ENCODE data around the gene CD38.
A peak's percentile ranks its signal among the peaks of the same experiment; 100 is the strongest.

The CD38 gene

DNA sequence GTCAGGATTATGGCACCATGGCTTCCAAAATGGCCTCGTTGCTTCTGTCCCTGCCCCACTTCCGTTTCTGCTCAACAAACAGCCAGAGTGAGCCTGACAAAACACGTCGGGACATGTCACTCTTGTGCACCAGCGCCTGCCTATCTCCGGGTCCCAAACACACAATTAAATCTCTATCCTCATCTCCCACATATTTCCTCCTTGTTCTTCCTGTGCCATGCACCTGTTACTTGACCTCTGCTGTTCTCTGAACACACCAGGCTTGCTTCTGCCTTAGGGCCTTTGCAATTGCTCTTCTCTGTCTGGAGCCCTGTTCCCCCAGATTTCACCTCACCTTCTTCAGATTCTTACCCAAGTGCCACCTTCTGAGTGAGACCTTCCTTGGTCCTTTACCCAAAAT lies 12.7 kb upstream of the CD38 start:
- DNase-seq: no peak

DNA sequence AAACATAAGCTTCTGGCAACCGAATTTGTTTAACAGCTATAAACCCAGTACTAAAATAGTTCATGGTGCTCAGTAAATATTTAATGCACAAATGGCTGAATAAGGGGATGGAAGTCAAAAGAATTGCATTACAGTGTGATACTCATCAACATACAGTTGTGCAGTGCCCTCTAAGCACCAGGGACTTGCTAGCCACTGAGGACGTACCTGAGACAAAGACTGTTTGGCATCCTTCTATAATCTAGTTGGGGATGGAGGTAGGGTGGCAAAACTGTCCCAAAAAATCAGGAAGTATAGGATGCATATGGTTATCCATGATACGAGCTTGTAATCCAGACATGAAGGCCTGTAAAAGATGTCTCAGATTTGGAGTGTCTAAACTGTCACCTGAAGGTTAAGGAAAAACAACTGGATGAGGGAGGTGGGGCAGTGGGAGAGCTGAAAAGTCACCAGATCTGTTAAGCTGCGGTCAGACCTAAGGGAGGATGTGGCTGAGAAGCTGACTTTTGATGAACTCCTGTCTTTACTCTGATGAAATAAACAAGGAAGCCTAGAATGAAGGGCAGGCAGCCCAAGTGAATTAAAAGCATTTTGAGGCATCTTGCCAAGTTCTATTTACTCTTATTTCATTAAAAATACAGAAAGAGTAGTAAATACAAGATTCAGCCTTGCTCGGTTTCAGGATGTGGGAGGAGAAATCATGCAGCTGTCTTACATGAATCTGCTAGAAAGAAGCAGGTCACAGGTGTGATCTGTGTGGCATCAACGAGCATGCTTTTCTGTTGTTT lies 12.0 kb upstream of the CD38 start:
- peak; percentile 51 for DNase-seq

GRCh38 chr4:15766821-15767220 lies 11.3 kb upstream of the CD38 start:
- no peak for DNase-seq

DNA sequence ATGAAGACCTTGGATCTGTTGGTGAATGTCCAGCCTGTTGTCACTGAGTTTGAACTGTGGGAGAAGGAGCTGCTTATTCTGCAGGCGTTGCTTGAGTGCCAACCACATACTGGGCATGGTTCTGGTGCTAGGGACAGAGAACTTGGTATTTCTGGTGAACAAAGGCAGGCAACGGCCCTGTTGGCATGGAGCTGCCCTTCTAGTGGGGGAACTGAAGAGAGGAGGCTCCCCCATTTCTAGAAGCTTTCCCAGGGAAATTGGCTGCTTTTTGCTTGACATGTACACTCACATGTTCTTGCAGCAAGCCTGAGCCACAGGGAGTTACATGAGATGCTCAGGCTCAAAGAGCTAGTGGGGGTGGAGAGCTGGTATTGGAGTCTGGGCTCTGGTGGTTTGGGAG lies 8.9 kb upstream of the CD38 start:
- no peak for DNase-seq

DNA sequence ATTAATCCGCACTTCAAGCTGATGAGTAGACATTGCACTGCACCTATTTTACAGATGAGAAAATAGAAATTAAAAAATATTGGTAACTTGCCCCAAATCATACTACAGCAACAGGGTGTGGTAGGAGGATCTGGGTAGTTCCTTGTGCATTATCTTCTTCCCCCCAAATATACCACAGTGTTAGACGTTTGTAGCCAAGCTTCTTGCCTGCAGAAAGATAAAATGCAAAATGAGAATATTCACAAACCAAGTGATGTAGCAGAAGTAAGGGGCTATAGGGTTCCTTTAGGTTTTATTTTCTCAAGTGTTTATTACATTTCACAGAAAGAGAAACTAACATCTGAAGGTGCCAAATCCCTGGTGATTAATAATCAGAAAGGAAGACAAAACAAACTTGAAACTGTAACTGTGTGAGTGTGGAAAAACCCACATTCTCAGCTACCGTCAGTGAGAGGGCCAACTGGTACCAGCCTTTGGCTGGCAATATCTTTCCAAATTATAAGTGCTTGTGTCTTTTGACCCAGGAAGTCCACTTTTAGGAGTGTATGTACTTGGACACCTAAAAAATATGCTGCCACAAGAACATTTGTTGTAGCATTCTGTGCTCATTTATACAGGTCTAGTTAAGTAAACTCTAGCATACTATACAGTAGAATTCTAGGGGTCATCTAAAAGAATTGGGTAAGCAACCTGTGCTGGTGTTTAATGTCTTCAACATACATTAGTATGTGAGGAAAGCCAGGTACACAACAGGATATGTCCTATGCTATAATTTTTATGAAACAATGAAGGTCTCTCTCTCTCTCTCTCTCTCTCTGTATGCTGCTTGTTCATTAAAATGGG lies 6.7 kb upstream of the CD38 start:
- DNase-seq: peak; percentile 32

- no peak for DNase-seq
Observed at GRCh38 chr4:15774020-15774420, 4.1 kb upstream of the CD38 start.

- no peak for DNase-seq
Observed at GRCh38 chr4:15776871-15777648, 1.1 kb upstream of the CD38 start.

DNA sequence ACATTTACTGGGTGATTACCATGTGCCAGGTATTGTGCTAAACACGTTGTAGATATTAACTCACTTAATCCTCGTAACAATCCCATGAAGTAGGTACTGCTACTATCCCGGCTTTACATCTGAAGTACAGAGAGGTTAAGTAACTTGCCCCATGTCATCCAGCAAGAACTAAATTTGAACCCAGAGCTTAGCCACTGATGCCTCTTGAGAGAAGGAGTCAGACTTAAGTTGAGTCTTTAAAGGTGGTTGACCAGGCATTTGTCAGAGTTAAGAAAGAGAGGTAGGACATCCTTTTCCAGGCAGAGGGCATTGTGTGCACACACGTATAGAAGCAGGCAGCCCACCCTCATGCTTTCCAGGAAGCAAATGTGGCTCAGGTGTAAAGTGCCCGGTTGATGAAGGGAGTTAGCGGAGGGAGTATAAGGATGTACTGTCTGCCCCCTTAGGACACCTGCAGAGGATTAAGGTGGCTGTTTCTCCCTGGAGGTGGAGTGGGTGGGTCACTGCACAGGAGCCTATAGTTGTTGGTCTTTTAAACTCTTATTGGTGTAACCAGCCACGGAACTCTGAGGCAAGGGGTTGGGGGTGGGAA lies 335 bp upstream of the CD38 start:
- no peak for DNase-seq

- peak; percentile 16 for DNase-seq
Observed at GRCh38 chr4:15779306-15779705, 1.2 kb downstream of the CD38 start.

DNA sequence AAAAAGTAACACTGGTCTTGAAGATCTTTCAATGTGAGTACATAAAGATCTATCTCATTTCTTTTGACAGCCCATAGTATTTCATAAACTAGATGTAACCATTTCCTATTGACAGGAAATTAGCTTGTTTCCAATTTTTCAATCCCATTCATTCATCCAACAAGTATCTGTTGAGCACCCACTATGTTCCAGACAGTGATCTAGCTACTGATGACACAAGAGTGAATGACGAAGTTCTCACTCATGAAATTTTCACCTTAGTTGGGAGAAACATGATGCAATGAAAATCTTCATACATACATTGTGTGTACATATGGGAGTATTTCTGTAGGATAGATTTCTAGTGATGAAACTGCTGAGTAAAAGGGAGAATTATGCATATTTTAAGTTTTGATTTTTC lies 1.7 kb downstream of the CD38 start:
- no peak for DNase-seq

DNA sequence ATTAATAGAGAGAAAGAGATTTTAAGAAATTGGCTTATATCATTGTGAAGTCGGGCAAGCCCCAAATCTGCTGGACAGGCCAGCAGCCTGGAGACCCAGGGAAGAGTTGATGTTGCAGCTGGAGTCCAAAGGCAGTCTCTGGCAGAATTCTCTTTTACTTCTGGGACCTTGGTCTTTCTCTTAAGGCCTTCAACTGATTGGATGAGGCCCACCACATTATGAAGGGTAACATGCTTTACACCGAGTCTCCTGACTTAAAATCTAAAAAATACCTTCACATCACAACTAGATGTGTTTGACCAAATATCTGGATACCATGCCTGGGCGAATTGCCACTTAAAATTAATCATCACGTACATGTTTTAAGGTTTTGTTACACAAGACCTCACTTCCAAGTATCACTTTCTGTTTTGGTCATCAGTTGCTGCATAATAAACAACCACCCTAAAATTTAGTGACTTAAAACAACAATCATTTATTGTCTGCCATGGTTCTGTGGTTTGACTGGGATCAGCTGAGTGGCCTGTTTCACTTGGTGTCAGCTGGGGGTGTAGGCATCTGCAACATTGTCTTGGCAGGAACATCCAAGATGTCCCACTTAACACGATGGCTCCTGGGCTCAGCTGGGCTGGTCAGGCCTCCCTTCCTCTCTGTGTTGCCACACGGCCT lies 3.4 kb downstream of the CD38 start:
- peak; percentile 50 for DNase-seq

GRCh38 chr4:15783676-15784075 lies 5.5 kb downstream of the CD38 start:
- DNase-seq: no peak

DNA sequence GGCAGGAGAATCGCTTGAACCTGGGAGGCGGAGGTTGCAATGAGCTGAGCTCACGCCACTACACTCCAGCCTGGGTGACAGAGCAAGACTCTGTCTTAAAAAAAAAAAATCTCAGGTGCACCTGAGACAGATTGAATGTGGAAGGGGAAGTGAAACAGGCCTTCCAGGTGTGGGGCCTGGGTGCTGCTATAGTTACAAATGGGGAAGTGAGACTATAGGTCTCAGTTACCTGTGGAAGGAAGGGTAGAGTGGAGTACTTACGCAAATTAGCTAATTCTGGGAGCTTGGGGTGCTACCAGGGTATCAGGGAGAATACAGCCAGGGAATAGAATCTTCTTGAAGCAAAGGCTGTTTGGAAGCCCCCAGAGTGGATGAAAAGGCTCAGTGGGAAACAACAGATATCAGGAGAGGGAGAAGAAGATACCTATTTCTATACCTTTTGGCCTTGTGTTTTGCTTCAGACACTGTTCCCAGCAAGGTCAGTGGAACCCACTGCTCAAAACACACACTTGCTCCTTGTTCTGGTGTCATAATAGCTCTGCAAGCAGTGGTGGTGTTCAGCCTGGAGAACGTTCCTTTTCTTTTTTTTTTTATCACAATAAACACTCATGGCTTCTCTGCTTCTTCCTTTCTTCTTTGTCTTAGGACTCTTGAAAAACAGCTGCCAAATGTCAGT lies 7.0 kb downstream of the CD38 start:
- DNase-seq: no peak

- DNase-seq: no peak
Observed at GRCh38 chr4:15786743-15787142, 8.6 kb downstream of the CD38 start.

GRCh38 chr4:15792974-15793373 lies 14.8 kb downstream of the CD38 start:
- no peak for DNase-seq

GRCh38 chr4:15793506-15794363 lies 15.6 kb downstream of the CD38 start:
- DNase-seq: no peak

DNA sequence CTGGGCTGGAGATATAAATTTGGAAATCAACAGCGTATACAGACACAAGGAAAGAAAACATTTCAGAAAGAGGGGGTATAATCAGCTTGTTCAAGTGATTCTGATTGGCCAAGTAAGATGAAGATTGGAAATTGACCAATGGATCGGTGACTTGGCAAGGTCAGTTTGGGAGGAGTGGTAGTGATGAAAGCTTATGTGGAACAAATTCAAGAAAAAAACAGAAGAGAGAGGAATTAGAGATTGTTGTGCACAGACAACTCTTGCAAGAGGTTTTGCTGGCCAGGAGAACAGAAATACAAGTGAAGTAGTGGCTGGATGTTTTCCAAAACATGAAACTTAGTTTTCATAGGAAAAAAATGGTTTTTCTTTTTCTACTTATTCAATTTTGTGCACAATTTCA lies 16.3 kb downstream of the CD38 start:
- no peak for DNase-seq

GRCh38 chr4:15794905-15795304 lies 16.8 kb downstream of the CD38 start:
- no peak for DNase-seq

GRCh38 chr4:15797320-15797719 lies 19.2 kb downstream of the CD38 start:
- no peak for DNase-seq

DNA sequence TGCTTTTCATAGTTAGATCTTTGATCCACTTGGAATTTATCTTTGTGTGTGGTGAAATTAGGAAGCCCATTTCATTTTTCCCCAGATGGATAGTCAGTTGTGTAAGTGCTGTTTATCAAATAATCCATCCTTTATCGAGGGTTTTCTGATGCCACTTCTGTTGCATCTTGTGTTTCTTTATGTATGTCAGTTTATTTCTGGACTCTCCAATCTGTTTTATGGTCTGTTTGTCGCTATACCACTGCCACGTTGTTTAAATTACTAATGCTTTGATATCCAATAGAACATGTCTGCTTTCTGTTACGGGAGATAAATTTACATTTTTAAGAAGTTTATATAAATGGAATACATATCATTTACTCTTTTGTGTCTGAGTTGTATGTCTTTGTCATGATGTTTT lies 21.0 kb downstream of the CD38 start:
- DNase-seq: no peak

- DNase-seq: no peak
Observed at GRCh38 chr4:15799701-15800100, 21.6 kb downstream of the CD38 start.
